T47D (cell line): Measurements from ENCODE around the gene KCNA5.

Experiments
- DNase-seq, 2 experiments: peaks; one replicate each; pipeline versions ENCODE4 v3.0.0 to v3.0.0-alpha.2; 2011 to 2012; ENCODE audit warnings: low read depth in 1 of 2, low spot score in 1 of 2
- JUND ChIP-seq: IDR thresholded peaks from 2 replicates; pipeline ENCODE4 v1.6.1; 2012; ENCODE audit warnings: low read depth
- in situ Hi-C: cut with HindIII; loops from 2 replicates; pipeline ENCODE4 v1.10.0; 2016; ENCODE audit warnings: low sequenced_read_pairs, low pct_unique_long_range_greater_than_20kb

Gene KCNA5

GRCh38 chr12:5043589-5044419 lies at the start of gene KCNA5:
Gene KCNA5, plus strand, starts transcription at chr12:5043879. Its CDS starts 269 bp downstream, at chr12:5044148.
- in situ Hi-C loops = no loop called here
- no peak for DNase-seq
- TF ChIP-seq JUND = no peak

GRCh38 chr12:4994622-4995021 lies 49.1 kb upstream of the KCNA5 start:
- in situ Hi-C loops = no loop called here
- no peak for DNase-seq
- no peak for TF ChIP-seq JUND

DNA sequence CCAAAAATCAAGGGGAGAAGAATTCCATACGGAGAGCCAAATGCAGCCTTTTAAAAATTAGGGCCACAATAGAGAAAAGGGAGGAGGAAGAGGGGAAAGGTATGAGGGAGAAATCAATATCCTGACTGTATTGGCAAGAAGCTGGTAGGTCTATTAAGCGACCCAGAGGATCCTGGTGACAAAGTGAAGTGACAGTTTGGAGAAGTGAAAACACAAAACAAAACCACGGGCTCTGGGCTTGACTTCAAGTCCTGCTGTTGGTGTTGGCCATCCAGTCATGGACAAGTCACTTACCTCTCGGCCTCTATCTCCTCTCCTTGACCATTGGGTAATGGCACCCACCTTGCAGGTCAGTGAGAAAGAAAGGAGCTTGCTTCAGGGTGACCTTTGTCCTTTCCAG lies 47.0 kb upstream of the KCNA5 start:
- no peak for TF ChIP-seq JUND
- in situ Hi-C loops = no loop called here
- no peak for DNase-seq

- DNase-seq = no peak
- no peak for TF ChIP-seq JUND
- in situ Hi-C loops = no loop called here
Measured at GRCh38 chr12:4997939-4998338, 45.7 kb upstream of the KCNA5 start.

DNA sequence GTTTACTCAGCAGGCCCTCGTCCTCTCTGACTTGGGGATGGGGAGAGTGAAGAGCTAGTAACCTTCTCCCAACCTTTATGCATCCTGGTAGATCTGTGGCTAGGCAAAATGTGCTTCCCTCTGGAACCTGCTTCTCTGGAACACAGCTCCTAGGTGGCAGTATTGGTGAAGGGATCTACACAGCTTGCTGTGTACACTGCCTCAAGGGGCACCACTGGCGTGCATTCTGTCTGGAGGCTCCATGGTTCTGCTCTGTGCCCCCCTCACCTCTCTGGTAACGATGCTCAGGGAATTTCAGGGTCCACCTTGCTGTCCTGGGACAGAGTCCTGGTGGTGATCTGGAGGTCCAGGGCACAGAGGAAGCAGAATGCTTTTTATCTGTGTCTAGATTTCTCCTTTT lies 43.5 kb upstream of the KCNA5 start:
- DNase-seq = no peak
- TF ChIP-seq JUND = no peak
- in situ Hi-C loops = no loop called here

DNA sequence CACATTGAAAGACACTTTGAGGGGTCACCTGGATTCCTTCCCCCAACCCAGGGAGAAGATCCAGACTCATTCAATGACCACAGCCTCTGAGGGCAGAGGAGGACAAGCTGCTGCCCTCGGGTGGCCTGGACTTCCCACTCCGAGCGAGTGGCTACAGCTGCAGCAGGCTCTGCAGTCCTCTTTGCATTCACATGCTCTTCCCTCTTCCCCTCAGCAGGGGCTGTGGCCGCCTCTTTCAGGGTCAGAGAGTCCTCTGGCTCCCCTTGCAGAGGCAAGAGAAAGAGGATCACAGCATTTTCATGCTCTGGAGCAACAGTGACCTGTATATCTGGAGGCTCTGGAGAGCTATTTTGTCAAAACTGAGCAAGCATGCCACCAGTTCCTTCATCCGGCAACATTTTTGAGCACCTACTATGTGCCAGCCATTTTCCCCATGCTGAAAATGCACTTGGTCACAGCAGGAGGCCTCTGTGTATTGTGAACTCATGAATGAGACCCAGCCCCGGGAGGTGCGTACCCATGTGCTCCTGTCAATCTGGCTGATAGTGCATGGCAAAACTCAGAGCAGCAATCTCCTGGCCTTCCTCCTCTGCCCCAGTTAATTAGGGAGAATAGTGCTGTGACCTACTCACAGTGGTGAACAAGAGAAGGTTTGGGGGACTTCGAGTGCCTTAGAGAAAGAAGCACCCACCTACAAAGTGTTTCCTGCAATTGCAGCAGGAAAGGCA lies 42.9 kb upstream of the KCNA5 start:
- no peak for DNase-seq
- no peak for TF ChIP-seq JUND
- in situ Hi-C loops = no loop called here

DNA sequence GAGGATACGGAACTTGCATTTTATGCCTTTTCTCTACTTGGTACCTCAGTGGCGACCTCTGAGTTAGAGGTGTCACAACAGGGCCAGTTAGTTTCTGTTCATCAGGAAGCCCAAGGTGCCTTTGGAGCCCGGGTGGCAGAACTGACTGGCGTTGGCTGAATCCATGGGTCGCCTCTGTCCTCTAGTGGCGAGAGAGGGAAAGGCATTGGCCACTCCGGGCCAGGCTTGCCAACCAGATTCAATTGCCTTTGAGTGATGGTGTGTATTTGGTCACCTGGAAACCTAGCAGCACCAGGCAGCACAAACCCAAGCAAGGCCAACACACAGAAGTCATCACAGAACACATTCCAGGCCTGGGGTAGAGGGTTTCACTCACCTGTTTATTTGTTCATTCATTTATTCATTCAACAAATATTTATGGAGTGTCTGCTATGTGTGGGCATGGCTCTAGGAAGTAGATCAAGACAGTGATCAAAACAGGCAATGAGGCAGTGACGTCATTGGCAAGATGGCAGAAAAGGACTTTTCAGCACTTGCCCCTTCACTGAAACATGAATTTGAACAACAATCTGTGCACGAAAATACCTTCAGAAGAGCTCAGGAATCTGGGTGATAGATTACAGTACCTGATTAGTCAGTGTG lies 40.5 kb upstream of the KCNA5 start:
- no peak for TF ChIP-seq JUND
- peak; percentile 1 to 56 for DNase-seq
- in situ Hi-C loops = no loop called here

- no peak for TF ChIP-seq JUND
- no peak for DNase-seq
- in situ Hi-C loops = no loop called here
Measured at GRCh38 chr12:5008661-5009060, 35.0 kb upstream of the KCNA5 start.

- no peak for TF ChIP-seq JUND
- no peak for DNase-seq
- in situ Hi-C loops = no loop called here
Measured at GRCh38 chr12:5010151-5010550, 33.5 kb upstream of the KCNA5 start.

DNA sequence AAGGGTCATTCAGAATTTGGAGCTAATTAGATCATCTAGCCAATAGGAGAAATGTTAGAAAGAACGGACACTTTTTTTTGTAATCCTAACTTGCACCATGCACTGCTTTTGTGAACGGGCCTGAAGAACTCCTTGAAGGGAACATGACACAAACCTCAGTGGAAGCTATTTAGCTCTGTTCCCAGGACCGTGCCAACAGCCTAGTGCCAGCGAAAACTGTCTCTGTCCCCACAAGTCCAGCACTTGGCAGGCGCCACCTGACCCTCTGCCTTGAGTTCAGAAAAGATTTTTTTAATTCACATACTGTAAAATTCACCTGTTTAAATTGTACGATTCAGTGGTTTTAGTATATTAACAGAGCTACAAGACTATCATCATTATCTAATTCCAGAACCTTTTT lies 31.3 kb upstream of the KCNA5 start:
- no peak for DNase-seq
- in situ Hi-C loops = no loop called here
- TF ChIP-seq JUND = no peak

GRCh38 chr12:5013266-5013730 lies 30.4 kb upstream of the KCNA5 start:
- TF ChIP-seq JUND = no peak
- in situ Hi-C loops = no loop called here
- DNase-seq = no peak

DNA sequence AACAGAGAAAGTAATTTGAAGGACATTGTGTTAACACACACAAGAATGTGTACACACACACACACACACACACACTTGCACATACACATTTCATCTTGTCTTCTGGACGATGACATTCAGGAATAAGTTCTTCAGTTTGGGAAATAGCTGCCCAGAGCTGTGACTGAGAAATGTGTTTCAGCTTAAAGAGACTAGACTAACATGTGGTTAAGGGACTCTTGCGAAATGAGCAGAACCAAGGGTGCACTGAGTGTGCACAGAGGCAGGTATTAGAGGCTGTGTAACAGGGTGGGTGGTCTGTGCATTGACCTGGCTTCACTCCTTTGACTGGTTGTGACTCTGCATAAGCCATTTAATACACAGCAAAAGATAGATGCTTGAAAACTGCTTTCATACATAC lies 29.4 kb upstream of the KCNA5 start:
- no peak for TF ChIP-seq JUND
- DNase-seq = no peak
- in situ Hi-C loops = no loop called here
